HCT116 (cell line): ENCODE results near the gene PRR9. TPM values are rescaled to one million over a fixed set of nuclear protein-coding genes. Genes with fewer than 3 reads are reported as not detected.

ENCODE experiments used
- ATAC-seq: fragments of 200-7000 bp; cut with Tn5 transposase; 2 replicates; pipeline ENCODE4 v1.9.1; 2020; ENCODE audit warnings: mild to moderate bottlenecking, moderate library complexity
- BruUV-seq: library from RNA; stranded (reverse); fragments of 400-500 nt; replicated peaks from 2 replicates; lab custom pipeline; 2021; lab: Mats Ljungman, UMichigan
- CTCF ChIA-PET: fragments of 300-600 bp; sonication (Branson Sonifier 250); formaldehyde crosslinking; loops from one replicate; lab custom pipeline; 2021; ENCODE audit warnings: antibody characterized with exemption; lab: Charles Lee
- POLR2A ChIA-PET: fragments of 300-600, 350-600 bp; sonication (Branson Sonifier 250); formaldehyde crosslinking; loops from one replicate; lab custom pipeline; 2021; ENCODE audit warnings: antibody characterized with exemption; lab: Charles Lee
- RAD21 ChIA-PET, 2 experiments: fragments of 300-600 bp; sonication (Branson Sonifier 250); formaldehyde crosslinking; loops; one replicate each; lab custom pipeline; 2023; ENCODE audit warnings: low total read pairs in 2 of 2; ENCODE audit not compliant: uncharacterized antibody in 2 of 2, unreplicated experiment in 2 of 2, low non-redundant PET in 1 of 2; lab: Charles Lee
- DNase-seq: peaks from one replicate; pipeline ENCODE4 v3.0.0-alpha.2; 2010; ENCODE audit warnings: low read depth, low spot score
- H2AFZ ChIP-seq: fragments of 200-600 bp; shearing (Covaris generic), sonication (generic); 2 replicates; pipeline ENCODE4 v1.6.1; 2017; ENCODE audit warnings: low read depth, mixed run types, mixed read lengths, antibody characterized with exemption, low read length; ENCODE audit not compliant: poor library complexity, severe bottlenecking
- H3K27ac ChIP-seq: 2 replicates; pipeline ENCODE4 v1.5.1; 2012; ENCODE audit warnings: low read depth, low read length
- H3K27me3 ChIP-seq: fragments of 200-600 bp; sonication (generic); 2 replicates; pipeline ENCODE4 v1.6.1; 2016; ENCODE audit warnings: mixed run types, low read length, mixed read lengths; ENCODE audit not compliant: insufficient read depth
- H3K36me3 ChIP-seq, 2 experiments: fragments of 200-500 bp in 1 of 2; fragments of 200-600 bp in 1 of 2; sonication (Bioruptor generic) in 1 of 2; sonication (generic) in 1 of 2; 2 replicates each; pipeline versions ENCODE4 v1.5.1 to v1.6.1; 2014 to 2016; ENCODE audit warnings: low read length in 2 of 2, inconsistent platforms in 1 of 2, mixed read lengths in 1 of 2, mixed run types in 1 of 2; ENCODE audit not compliant: insufficient read depth in 2 of 2, control insufficient read depth in 1 of 2
- H3K4me1 ChIP-seq, 2 experiments: fragments of 200-600 bp in 1 of 2; sonication (generic) in 1 of 2; 2 replicates each; pipeline versions ENCODE4 v1.5.1 to v1.6.1; 2012 to 2017; ENCODE audit warnings: low read length in 2 of 2, inconsistent platforms in 1 of 2, mild to moderate bottlenecking in 1 of 2, mixed read lengths in 1 of 2, mixed run types in 1 of 2, moderate library complexity in 1 of 2; ENCODE audit not compliant: insufficient read depth in 2 of 2, control insufficient read depth in 1 of 2
- H3K4me2 ChIP-seq: fragments of 200-600 bp; sonication (generic); 2 replicates; pipeline ENCODE4 v1.6.1; 2017; ENCODE audit warnings: mixed run types, low read length, mixed read lengths
- H3K4me3 ChIP-seq, 2 experiments: fragments of 200-600 bp in 1 of 2; sonication (generic) in 1 of 2; replicated peaks in 1 of 2; 2 replicates each; pipeline ENCODE4 v1.5.1; 2011 to 2016; ENCODE audit warnings: low read length in 2 of 2, control low read depth in 1 of 2, low read depth in 1 of 2, mild to moderate bottlenecking in 1 of 2, mixed read lengths in 1 of 2, mixed run types in 1 of 2
- H3K79me2 ChIP-seq: fragments of 200-600 bp; sonication (generic); 2 replicates; pipeline ENCODE4 v1.6.1; 2017; ENCODE audit warnings: mild to moderate bottlenecking, mixed run types, low read length, moderate library complexity, mixed read lengths; ENCODE audit not compliant: insufficient read depth
- H3K9ac ChIP-seq: fragments of 200-600 bp; sonication (generic); 2 replicates; pipeline ENCODE4 v1.6.1; 2016; ENCODE audit warnings: low read length, mixed read lengths
- H3K9me2 ChIP-seq: fragments of 200-600 bp; sonication (generic), shearing (Covaris generic); 2 replicates; pipeline ENCODE4 v1.6.1; 2017; ENCODE audit warnings: mixed run types, mild to moderate bottlenecking, moderate library complexity; ENCODE audit not compliant: insufficient read depth
- H3K9me3 ChIP-seq, 2 experiments: fragments of 200-500 bp in 1 of 2; fragments of 200-600 bp in 1 of 2; sonication (Bioruptor generic) in 1 of 2; sonication (generic) in 1 of 2; 2 replicates each; pipeline ENCODE4 v1.6.1; 2014 to 2017; ENCODE audit warnings: low read length in 2 of 2, mixed read lengths in 2 of 2, inconsistent platforms in 1 of 2, low read depth in 1 of 2, mild to moderate bottlenecking in 1 of 2, mixed run types in 1 of 2, moderate library complexity in 1 of 2; ENCODE audit not compliant: control insufficient read depth in 1 of 2, insufficient read depth in 1 of 2
- H4K20me1 ChIP-seq: fragments of 200-600 bp; sonication (generic), shearing (Covaris generic); 2 replicates; pipeline ENCODE4 v1.6.1; 2017; ENCODE audit warnings: mixed run types, mild to moderate bottlenecking, moderate library complexity; ENCODE audit not compliant: insufficient read depth
- ATF3 ChIP-seq: IDR thresholded peaks from 2 replicates; pipeline ENCODE4 v1.6.1; 2012
- CBX3 ChIP-seq: IDR thresholded peaks from 2 replicates; pipeline ENCODE4 v1.6.1; 2012; ENCODE audit warnings: low read depth
- CEBPB ChIP-seq: IDR thresholded peaks from 2 replicates; pipeline ENCODE4 v1.6.1; 2012; ENCODE audit warnings: low read depth
- CTCF ChIP-seq, 3 experiments: fragments of 200-600 bp in 1 of 3; sonication (generic) in 1 of 3; IDR thresholded peaks in 2 of 3; conservative IDR thresholded peaks in 1 of 3; 2 replicates each; pipeline ENCODE4 v1.5.1; 2012 to 2017; ENCODE audit warnings: low read depth in 2 of 3, low read length in 2 of 3, antibody characterized with exemption in 1 of 3, borderline replicate concordance in 1 of 3, control low read depth in 1 of 3, mild to moderate bottlenecking in 1 of 3, mixed read lengths in 1 of 3, mixed run types in 1 of 3, moderate library complexity in 1 of 3; ENCODE audit not compliant: insufficient read depth in 1 of 3
- EGR1 ChIP-seq: IDR thresholded peaks from 2 replicates; pipeline ENCODE4 v1.6.1; 2012; ENCODE audit warnings: low read depth
- EZH2 ChIP-seq: fragments of 200-600 bp; sonication (generic); IDR thresholded peaks from 2 replicates; pipeline ENCODE4 v1.6.1; 2017; ENCODE audit warnings: antibody characterized with exemption, mixed run types
- EZH2phosphoT487 ChIP-seq: fragments of 200-600 bp; IDR thresholded peaks from 2 replicates; pipeline ENCODE4 v1.6.1; 2018; ENCODE audit warnings: antibody characterized with exemption, borderline replicate concordance
- FOSL1 ChIP-seq: IDR thresholded peaks from 2 replicates; pipeline ENCODE4 v1.6.1; 2012; ENCODE audit warnings: low read depth
- JUND ChIP-seq: IDR thresholded peaks from 2 replicates; pipeline ENCODE4 v1.6.1; 2012
- MAX ChIP-seq: IDR thresholded peaks from 2 replicates; pipeline ENCODE4 v1.6.1; 2012
- POLR2A ChIP-seq: IDR thresholded peaks from 2 replicates; pipeline ENCODE4 v1.7.0; 2011; ENCODE audit warnings: borderline replicate concordance; ENCODE audit not compliant: insufficient read depth, insufficient read length; ENCODE audit errors: extremely low read depth
- POLR2AphosphoS5 ChIP-seq: IDR thresholded peaks from 2 replicates; pipeline ENCODE4 v1.6.1; 2011; ENCODE audit warnings: mild to moderate bottlenecking, low read depth, low read length, moderate library complexity
- SIN3A ChIP-seq: IDR thresholded peaks from 2 replicates; pipeline ENCODE4 v1.6.1; 2012; ENCODE audit warnings: low read depth
- SP1 ChIP-seq: IDR thresholded peaks from 2 replicates; pipeline ENCODE4 v1.6.1; 2012; ENCODE audit warnings: low read depth
- SRF ChIP-seq: IDR thresholded peaks from 2 replicates; pipeline ENCODE4 v1.6.1; 2012; ENCODE audit warnings: low read depth
- ZFX ChIP-seq: fragments of 450-650 bp; IDR thresholded peaks from 2 replicates; pipeline ENCODE4 v1.6.1; 2017
- ZNF274 ChIP-seq: fragments of 200-500 bp; sonication (Bioruptor generic); IDR thresholded peaks from 2 replicates; pipeline ENCODE4 v1.6.1; 2014; ENCODE audit warnings: mild to moderate bottlenecking, low read depth, low read length, inconsistent platforms
- intact Hi-C: fragments of 100-400 bp; cut with micrococcal nuclease; formaldehyde crosslinking; loops from 2 replicates; pipeline ENCODE4 v1.10.0; 2022
- total RNA-seq: library from RNA; stranded (reverse); gene quantifications from one replicate; pipeline ENCODE4 v1.2.1, GENCODE V29; 2021; ENCODE audit not compliant: unreplicated experiment

Gene PRR9
- total RNA-seq, 1 experiment from 2014 or later: not detected

GRCh38 chr1:153261281-153262069, 44.1 kb downstream of the PRR9 start (continued):
- TF ChIP-seq CTCF (IDR thresholded peaks at IDR 0.05 in 2 of 3, conservative IDR thresholded peaks at IDR 0.05 in 1 of 3; ENCODE audit: borderline replicate concordance in 1 of 3, insufficient read depth in 1 of 3, low read depth in 2 of 3, low read length in 2 of 3) (no peak), SP1 (no peak), ZFX (no peak), ZNF274 (no peak), CBX3 (no peak), MAX (no peak), SIN3A (no peak), FOSL1 (no peak)
- TF ChIP-seq, all 23 proteins: peak for 0

GRCh38 chr1:153262070-153262366, 44.6 kb downstream of the PRR9 start:
- Histone ChIP-seq H3K4me2 (no peak overlapping the region), H3K79me2 (no peaks in the 10 kb centered on the region), H2AFZ (no peak overlapping the region), H3K36me3 (no peaks in the 10 kb centered on the region), H4K20me1 (no peaks in the 10 kb centered on the region), H3K9me3 (no peaks in the 10 kb centered on the region), H3K4me3 (no peak overlapping the region), H3K4me1 (no peaks in the 10 kb centered on the region), H3K9ac (no peak overlapping the region), H3K27ac (no peak overlapping the region), H3K9me2 (no peaks in the 10 kb centered on the region), H3K27me3 (peaks cover 43% of the 10 kb centered on the region)
- POLR2A ChIA-PET: no interaction called here
- CTCF ChIA-PET: interaction anchor here (1.7 kb wide), 1 partner anchor 26 kb away, joined by 4 read pairs; no protein-coding TSS in a partner anchor
- no TSS peak for BruUV-seq
- no peak for ATAC-seq
- no peak for DNase-seq
- TF ChIP-seq CBX3: no peak
- TF ChIP-seq POLR2A: no peak
- no peak for TF ChIP-seq EZH2
- no peak for TF ChIP-seq POLR2AphosphoS5
- TF ChIP-seq EGR1: no peak
- no peak for TF ChIP-seq JUND
- no peak for TF ChIP-seq CEBPB
- TF ChIP-seq SRF: no peak
- no peak for TF ChIP-seq ATF3
- no peak for TF ChIP-seq FOSL1
- no peak for TF ChIP-seq ZFX
- TF ChIP-seq SP1: no peak
- no peak for TF ChIP-seq MAX
- no peak for TF ChIP-seq EZH2phosphoT487
- intact Hi-C loops: no loop called here
- RAD21 ChIA-PET: no interaction called here
